OCI-M1 (cell line): ENCODE measurements around the gene TIPRL.
"Not testable (repeated sequence)": the region's sequence is repeated elsewhere in the genome, so short reads cannot be mapped to it uniquely, and the experiment has no call there.

Experiments
- DNase-seq: peaks from one replicate; lab custom pipeline; 2025; lab: John Stamatoyannopoulos, UW

TIPRL gene

GRCh38 chr1:168159251-168159650, 19.5 kb upstream of the TIPRL start:
- DNase-seq = no peak

- no peak for DNase-seq
Observed at GRCh38 chr1:168159979-168160378, 18.8 kb upstream of the TIPRL start.

GRCh38 chr1:168161459-168161858, 17.3 kb upstream of the TIPRL start:
- peak; percentile 77 for DNase-seq

GRCh38 chr1:168163670-168164069, 15.1 kb upstream of the TIPRL start:
- no peak for DNase-seq

- no peak for DNase-seq
Observed at GRCh38 chr1:168164771-168165170, 14.0 kb upstream of the TIPRL start.

GRCh38 chr1:168167806-168168205, 11.0 kb upstream of the TIPRL start:
- no peak for DNase-seq

- no peak for DNase-seq
Observed at GRCh38 chr1:168170564-168171508, 7.9 kb upstream of the TIPRL start.

GRCh38 chr1:168172250-168172915, 6.4 kb upstream of the TIPRL start:
- no peak for DNase-seq

- DNase-seq = no peak
Observed at GRCh38 chr1:168178227-168178637, 530 bp upstream of the TIPRL start.

- DNase-seq = peak; percentile 68
Observed at GRCh38 chr1:168179438-168180147, 831 bp downstream of the TIPRL start.

GRCh38 chr1:168180148-168180524, 1.4 kb downstream of the TIPRL start:
- peak; percentile 68 for DNase-seq

GRCh38 chr1:168181063-168181720, 2.4 kb downstream of the TIPRL start:
- not testable (repeated sequence) for DNase-seq

- DNase-seq = no peak
Observed at GRCh38 chr1:168187177-168187576, 8.4 kb downstream of the TIPRL start.

GRCh38 chr1:168190403-168190802, 11.6 kb downstream of the TIPRL start:
- DNase-seq = no peak

- DNase-seq = peak; percentile 57
Observed at GRCh38 chr1:168195199-168196135, 16.7 kb downstream of the TIPRL start.

- DNase-seq = no peak
Observed at GRCh38 chr1:168199056-168199455, 20.3 kb downstream of the TIPRL start.

- DNase-seq = no peak
Observed at GRCh38 chr1:168202941-168203654, 24.3 kb downstream of the TIPRL start.

GRCh38 chr1:168206111-168206510, 27.3 kb downstream of the TIPRL start:
- DNase-seq = no peak

- not testable (repeated sequence) for DNase-seq
Observed at GRCh38 chr1:168207673-168208072, 28.9 kb downstream of the TIPRL start.

- DNase-seq = no peak
Observed at GRCh38 chr1:168210312-168210711, 31.6 kb downstream of the TIPRL start.
